HG02970 (cell line): ENCODE data around the gene PMVK.

Experiments used
- ATAC-seq: cut with Tn5 transposase; IDR thresholded peaks from one replicate; pipeline ENCODE4 v1.9.1; 2021; ENCODE audit warnings: mild to moderate bottlenecking, moderate library complexity, moderate number of reproducible peaks; ENCODE audit not compliant: unreplicated experiment, low FRiP score

PMVK gene

DNA sequence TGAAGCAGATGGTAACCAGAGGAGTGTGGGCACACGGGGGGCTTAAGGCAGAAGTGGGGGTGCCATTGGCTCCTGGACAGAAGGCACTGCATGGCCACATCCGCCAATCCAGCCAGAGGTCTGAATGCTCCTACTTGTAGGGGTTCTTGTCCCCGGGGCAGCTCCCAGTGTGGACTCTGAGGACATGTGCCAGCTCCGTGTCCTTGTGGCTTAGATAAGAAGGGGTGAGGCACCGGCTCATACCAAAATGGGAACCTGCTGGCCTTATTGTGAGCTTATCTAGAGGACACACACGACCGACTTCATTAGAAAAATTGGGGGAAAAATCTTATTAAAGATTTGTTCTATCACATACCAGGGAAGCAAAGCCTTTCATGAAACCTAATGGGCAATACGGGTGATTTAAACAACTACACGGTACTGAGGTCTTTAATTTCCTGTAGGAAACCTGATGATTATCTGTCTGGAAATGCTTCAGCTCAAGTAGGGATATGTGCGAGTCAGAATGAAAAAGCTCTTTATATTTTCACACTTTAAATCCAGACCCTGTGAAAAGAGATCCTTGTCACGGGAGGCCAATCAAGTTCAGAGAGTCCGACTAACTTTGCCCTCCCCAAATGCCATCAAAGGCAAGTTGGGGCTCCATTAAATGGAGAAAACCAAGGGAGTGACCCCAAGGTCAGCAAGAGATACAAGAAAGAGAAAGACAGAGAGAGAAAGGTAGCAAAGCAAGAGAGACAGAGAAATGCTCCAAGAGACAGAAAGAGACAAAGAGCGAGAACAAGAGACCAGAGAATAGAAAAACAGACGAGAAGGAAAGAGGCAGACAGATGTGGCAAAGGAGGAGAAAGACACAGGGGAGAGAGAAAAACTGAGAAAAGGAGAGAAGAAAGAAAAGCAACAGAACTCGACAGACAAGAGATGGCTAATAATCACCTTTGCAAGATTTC lies 52.3 kb downstream of the PMVK start:
- ATAC-seq = no peak

DNA sequence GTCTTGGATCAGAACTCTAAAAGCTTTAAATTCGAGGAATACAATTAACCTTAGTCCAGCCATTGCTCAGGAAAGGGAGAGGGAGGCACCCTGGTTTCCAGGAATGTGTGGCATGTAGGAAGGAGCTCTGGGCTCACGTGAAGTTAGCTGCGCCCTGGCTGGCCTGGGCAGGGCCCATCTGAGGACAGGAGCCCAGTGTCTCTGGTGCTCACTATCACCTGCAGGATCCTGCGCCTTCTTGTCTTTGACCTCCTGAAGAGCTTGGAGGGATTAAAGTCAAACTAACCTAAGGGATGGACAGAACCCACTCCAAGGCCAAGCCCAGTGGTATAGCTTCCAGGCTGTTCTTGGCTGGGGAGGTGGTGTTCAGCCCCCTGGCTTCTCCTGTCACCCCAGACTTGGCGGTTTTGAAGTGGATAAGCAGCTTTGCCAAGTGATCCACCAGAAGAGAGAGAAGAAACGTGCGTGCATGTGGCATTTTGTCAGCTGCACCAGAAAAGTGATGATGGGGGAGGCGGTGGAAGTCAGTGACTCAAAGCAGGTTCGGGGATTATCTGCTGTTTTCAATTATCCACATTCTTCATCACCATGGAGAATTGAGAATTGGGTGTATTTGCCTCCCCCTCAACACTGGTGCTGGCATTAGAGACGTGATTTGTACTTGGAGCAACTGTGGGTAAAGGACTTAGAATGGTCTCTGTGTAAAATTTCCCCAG lies 54.5 kb downstream of the PMVK start:
- ATAC-seq = no peak

DNA sequence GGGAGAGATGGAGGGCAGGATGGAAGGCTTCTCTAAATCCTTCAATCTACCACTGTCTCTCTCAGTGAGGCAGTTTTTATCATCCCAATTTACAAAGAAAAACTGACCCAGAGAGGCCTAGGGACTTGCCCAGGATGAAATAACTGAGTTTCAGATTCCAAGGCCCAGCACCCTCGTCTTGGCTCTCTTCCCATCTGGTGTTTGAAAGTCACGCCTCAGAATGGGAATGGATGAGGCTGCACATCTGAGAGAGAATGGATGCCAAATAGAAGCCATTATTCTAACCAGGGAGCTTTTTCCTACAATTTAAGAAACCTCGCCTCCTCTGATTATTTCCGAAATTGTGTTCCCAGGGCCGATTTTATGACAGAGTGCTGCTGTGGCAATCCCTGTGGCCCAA lies 55.8 kb downstream of the PMVK start:
- ATAC-seq = no peak

DNA sequence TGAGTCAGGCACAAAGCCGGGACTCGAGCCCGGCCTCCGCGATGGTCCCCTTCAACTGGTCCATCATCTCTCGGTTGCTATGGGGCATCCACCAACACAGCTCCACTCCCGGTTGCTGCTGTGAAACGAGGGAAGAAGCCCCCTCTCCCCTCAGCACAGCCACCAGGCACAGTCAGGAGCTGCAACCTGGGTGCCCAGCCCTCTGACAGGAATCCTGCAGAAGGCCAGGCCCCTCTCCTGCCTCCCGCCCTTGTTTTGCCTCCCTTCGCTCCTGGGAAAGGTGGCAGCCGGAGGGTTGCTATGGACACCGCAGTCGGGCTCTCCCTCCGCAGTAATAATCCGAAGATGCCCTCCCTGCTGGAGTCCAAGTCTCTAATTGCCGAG lies 57.5 kb downstream of the PMVK start:
- no peak for ATAC-seq

DNA sequence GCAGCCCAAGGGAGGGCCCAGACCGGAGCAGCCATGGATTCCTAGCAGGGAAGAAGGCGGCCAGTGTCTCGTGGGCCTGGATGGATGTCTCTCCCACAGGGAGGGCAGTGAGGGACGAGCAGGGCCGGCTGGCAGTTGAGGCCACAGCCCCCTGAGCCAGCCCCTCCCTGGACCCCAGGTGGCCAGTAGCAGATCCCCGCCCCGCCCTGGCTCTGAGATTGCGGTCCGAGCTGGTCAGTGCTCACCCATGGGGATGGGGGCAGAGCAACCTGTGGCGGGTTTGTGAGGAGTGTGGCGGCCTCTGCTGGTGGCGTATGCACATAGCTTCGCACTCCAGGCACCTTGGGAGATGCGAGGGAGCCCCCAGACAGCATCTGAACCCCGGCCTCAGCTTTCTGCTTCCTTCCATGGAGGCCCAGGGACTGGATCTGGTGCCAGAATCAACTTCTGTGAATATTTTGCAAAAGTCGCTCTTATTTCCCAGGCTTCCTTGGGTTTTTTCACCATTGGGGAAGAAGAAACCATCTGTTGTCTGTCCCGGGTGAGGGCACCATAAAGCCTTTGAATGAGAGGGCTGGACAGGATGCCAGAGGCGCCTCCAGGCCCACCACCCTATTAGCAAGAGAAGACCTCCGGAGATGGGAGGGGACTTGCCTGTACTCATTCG lies 58.0 kb downstream of the PMVK start:
- no peak for ATAC-seq

DNA sequence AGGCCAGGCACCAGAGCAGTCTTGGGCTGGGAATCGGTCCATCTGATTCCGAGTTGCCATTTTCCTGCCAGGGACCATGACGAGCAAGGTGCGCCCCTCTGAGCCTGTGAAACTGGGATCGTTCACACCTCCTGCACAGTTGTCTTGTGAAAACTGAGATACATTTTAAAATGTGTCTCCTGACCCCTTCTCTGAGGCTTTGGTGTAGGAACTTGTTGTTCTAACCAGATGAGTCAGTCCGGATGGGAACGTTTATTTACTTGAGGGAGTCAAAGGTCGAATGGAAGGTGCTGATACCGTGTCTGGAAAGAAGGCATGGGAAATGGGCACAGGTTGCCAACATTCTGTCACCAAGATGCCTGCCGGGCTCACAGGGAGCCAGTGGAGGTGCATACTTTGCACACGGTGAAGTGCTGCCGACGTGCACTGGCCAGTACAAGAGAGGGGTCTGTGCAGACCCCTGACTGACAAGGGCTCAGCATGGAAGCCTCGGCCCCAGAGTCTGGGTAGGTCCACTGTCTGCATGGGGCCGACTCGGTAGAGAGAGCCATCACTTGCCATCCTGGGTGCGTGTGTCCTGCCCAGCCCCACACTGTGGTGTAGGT lies 59.0 kb downstream of the PMVK start:
- ATAC-seq = no peak

DNA sequence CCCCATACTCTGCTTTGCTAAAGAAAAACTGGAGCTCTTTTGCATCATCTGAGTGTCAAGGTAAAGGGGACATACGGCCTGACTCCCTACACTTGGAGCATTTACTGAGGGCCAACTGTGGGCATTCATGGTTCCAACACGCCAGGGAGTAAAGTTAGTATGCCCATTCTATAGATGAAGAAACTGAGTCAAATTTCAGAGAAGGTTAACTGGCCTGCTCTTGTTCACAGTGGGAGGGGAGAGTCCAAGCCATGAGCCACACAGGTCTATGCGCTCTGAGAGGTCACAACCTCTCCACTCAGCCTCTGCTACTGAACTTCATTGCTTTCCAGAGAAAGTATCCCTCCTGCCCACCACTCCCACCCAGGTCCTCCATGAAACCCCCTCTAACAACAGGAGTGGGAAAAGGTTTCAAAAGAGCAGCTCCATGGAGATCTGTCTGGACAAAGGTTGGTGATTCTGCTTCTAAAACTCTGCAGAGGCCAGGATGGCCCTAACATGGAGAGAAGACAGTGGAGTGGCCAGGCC lies 59.6 kb downstream of the PMVK start:
- no peak for ATAC-seq
